Transverse colon (tissue), 4 donors: ENCODE data around the gene HDAC8. TPM values are rescaled to one million over a fixed set of nuclear protein-coding genes. Genes with fewer than 3 reads are reported as not detected.

Experiments
- DNase-seq: peaks from one replicate; pipeline ENCODE4 v3.0.0-alpha.2; 2019
- H3K27ac ChIP-seq, 4 donors: fragments of 200-600 bp; sonication (generic); 2 replicates each; pipeline ENCODE4 v1.5.1; 2016 to 2018; ENCODE audit warnings: inconsistent platforms in 4 of 4
- H3K27me3 ChIP-seq: fragments of 200-600 bp; sonication (generic); 2 replicates; pipeline ENCODE4 v1.5.1; 2017; ENCODE audit warnings: inconsistent platforms
- H3K36me3 ChIP-seq, 4 donors: fragments of 200-600 bp; sonication (generic); 2 replicates each; pipeline ENCODE4 v1.5.1; 2017 to 2019; ENCODE audit warnings: inconsistent platforms in 4 of 4
- H3K4me1 ChIP-seq, 4 donors: fragments of 200-600 bp; sonication (generic); 2 replicates each; pipeline ENCODE4 v1.5.1; 2017 to 2020; ENCODE audit warnings: inconsistent platforms in 4 of 4
- H3K4me3 ChIP-seq, 4 donors: fragments of 200-600 bp; sonication (generic); 1 replicate in 1 of 4; 2 replicates in 3 of 4; pipeline versions ENCODE4 v1.5.1 to v1.6.1; 2017 to 2019; ENCODE audit warnings: inconsistent platforms in 4 of 4
- H3K9me3 ChIP-seq, 2 donors: fragments of 200-600 bp; sonication (generic); 2 replicates each; pipeline ENCODE4 v1.5.1; 2017 to 2019; ENCODE audit warnings: inconsistent platforms in 2 of 2
- CTCF ChIP-seq, 5 experiments: fragments of 200-600 bp in 3 of 5; fragments of 450-650 bp in 2 of 5; sonication (generic) in 3 of 5; IDR thresholded peaks; 1 replicate in 2 of 5; 2 replicates in 3 of 5; pipeline ENCODE4 v1.5.1; 2016 to 2017; ENCODE audit warnings: antibody characterized with exemption in 5 of 5, inconsistent platforms in 3 of 5, mild to moderate bottlenecking in 2 of 5, moderate library complexity in 1 of 5
- EP300 ChIP-seq: sonication (generic); formaldehyde crosslinking; IDR thresholded peaks from one replicate; pipeline ENCODE4 v1.6.1; 2017; ENCODE audit warnings: antibody characterized with exemption, low read depth
- POLR2A ChIP-seq: fragments of 450-650 bp; IDR thresholded peaks from one replicate; pipeline ENCODE4 v1.6.1; 2016; ENCODE audit warnings: antibody characterized with exemption, mild to moderate bottlenecking, moderate library complexity
- POLR2AphosphoS5 ChIP-seq, 3 donors: sonication (generic); formaldehyde crosslinking; IDR thresholded peaks; one replicate each; pipeline ENCODE4 v1.6.1; 2016; ENCODE audit warnings: antibody characterized with exemption in 3 of 3
- WGBS, 2 donors: methylation state at CpG; one replicate each; pipeline ENCODE4 v1.1.5; 2018; ENCODE audit warnings: low coverage in 1 of 2; 5-methylcytosine and 5-hydroxymethylcytosine counted together
- in situ Hi-C, 4 donors: fragments of 200-750 bp; cut with MboI; loops; one replicate each; pipeline versions ENCODE4 v1.15.0 to v1.15.1; 2017; ENCODE audit warnings: low sequenced_read_pairs in 3 of 4, low pct_ligation_motif_present in 1 of 4, low pct_unique_long_range_greater_than_20kb in 1 of 4
- intact Hi-C: fragments of 100-400 bp; cut with DNase I; formaldehyde crosslinking; loops from one replicate; pipeline ENCODE4 v1.15.1; 2023; ENCODE audit warnings: low total_unique reads
- total RNA-seq, 4 donors: library from RNA; depleted of rRNA; stranded (reverse); fragments of >200 nt; gene quantifications; one replicate each; pipeline ENCODE4 v1.1.0, GENCODE V29; 2016

HDAC8 gene
- total RNA-seq, 4 donors from 2014 or later = 10.5 to 37.5 (median 18.4) TPM

GRCh38 chrX:72368796-72369195, 203.8 kb downstream of the HDAC8 start:
- Histone ChIP-seq H3K9me3 (no peaks in the 10 kb centered on the region), H3K4me3 (no peak overlapping the region), H3K4me1 (no peaks in the 10 kb centered on the region), H3K27me3 (no peaks in the 10 kb centered on the region), H3K36me3 (no peaks in the 10 kb centered on the region), H3K27ac (no peak overlapping the region)
- WGBS, 2 donors = 71% methylated on average over 8 of the region's 8 CpGs; no CpG with 5 or more reads in 1 of the 2 donors
- TF ChIP-seq EP300 (no peak), POLR2A (no peak), CTCF (IDR thresholded peaks at IDR 0.05) (no peak), POLR2AphosphoS5 (IDR thresholded peaks at IDR 0.05) (no peak)
- no peak for DNase-seq
- intact Hi-C loops (no loop called here), in situ Hi-C loops (no loop called here)

GRCh38 chrX:72367516-72367915, 205.1 kb downstream of the HDAC8 start:
- Histone ChIP-seq H3K27ac (no peak overlapping the region), H3K27me3 (no peaks in the 10 kb centered on the region), H3K4me1 (no peaks in the 10 kb centered on the region), H3K36me3 (no peaks in the 10 kb centered on the region), H3K9me3 (no peaks in the 10 kb centered on the region), H3K4me3 (no peak overlapping the region)
- in situ Hi-C loops = no loop called here
- no peak for DNase-seq
- intact Hi-C loops = no loop called here
- TF ChIP-seq EP300 (no peak), CTCF (IDR thresholded peaks at IDR 0.05) (no peak), POLR2AphosphoS5 (IDR thresholded peaks at IDR 0.05) (no peak), POLR2A (no peak)
- 77% methylated on average over 1 of the region's 1 CpG; no CpG with 5 or more reads in 1 of the 2 donors for WGBS, 2 donors

GRCh38 chrX:72366701-72367454, 205.8 kb downstream of the HDAC8 start:
- intact Hi-C loops = no loop called here
- DNase-seq = no peak
- H3K9me3 ChIP-seq = no peaks in the 10 kb centered on the region
- no peaks in the 10 kb centered on the region for H3K4me1 ChIP-seq
- no peak overlapping the region for H3K4me3 ChIP-seq
- in situ Hi-C loops = no loop called here
- TF ChIP-seq EP300 (no peak), POLR2A (no peak), CTCF (IDR thresholded peaks at IDR 0.05) (no peak), POLR2AphosphoS5 (IDR thresholded peaks at IDR 0.05) (no peak)
- H3K27ac ChIP-seq = no peak overlapping the region
- 78 to 100% methylated on average over 2 to 10 of the region's 10 CpGs for WGBS, 2 donors
- no peaks in the 10 kb centered on the region for H3K27me3 ChIP-seq
- no peaks in the 10 kb centered on the region for H3K36me3 ChIP-seq

GRCh38 chrX:72366178-72366577, 206.5 kb downstream of the HDAC8 start:
- Histone ChIP-seq H3K36me3 (no peaks in the 10 kb centered on the region), H3K9me3 (no peaks in the 10 kb centered on the region), H3K4me3 (no peak overlapping the region), H3K27ac (no peak overlapping the region), H3K27me3 (no peaks in the 10 kb centered on the region), H3K4me1 (no peaks in the 10 kb centered on the region)
- in situ Hi-C loops (no loop called here), intact Hi-C loops (no loop called here)
- 78% methylated on average over 4 of the region's 4 CpGs; no CpG with 5 or more reads in 1 of the 2 donors for WGBS, 2 donors
- no peak for DNase-seq
- TF ChIP-seq POLR2AphosphoS5 (IDR thresholded peaks at IDR 0.05) = no peak
- no peak for TF ChIP-seq EP300
- TF ChIP-seq CTCF (IDR thresholded peaks at IDR 0.05) = no peak
- no peak for TF ChIP-seq POLR2A
